HepG2 (cell line): ENCODE measurements around the gene TTC39C. TPM values are rescaled to one million over a fixed set of nuclear protein-coding genes. Genes with fewer than 3 reads are reported as not detected.

Experiments
- DR1 ChIP-seq: sonication (generic); formaldehyde crosslinking; IDR thresholded peaks from 2 replicates; pipeline ENCODE4 v1.8.0; 2021; ENCODE audit warnings: mild to moderate bottlenecking, missing genetic modification reagents, inconsistent platforms
- GTF2F1 ChIP-seq: fragments of 150-350 bp; IDR thresholded peaks from 2 replicates; pipeline ENCODE4 v1.6.1; 2014; ENCODE audit warnings: low read length
- IRF2 ChIP-seq: IDR thresholded peaks from 2 replicates; pipeline ENCODE4 v1.6.1; 2018; ENCODE audit warnings: missing genetic modification reagents, missing compliant biosample characterization
- MXI1 ChIP-seq: IDR thresholded peaks from 3 replicates; pipeline ENCODE4 v1.6.1; 2012; ENCODE audit warnings: low read depth, low read length, inconsistent platforms, borderline replicate concordance
- PHB2 ChIP-seq: fragments of 450-650 bp; IDR thresholded peaks from 2 replicates; pipeline ENCODE4 v1.6.1; 2018; ENCODE audit not compliant: partially characterized antibody
- PHF8 ChIP-seq: sonication (generic); formaldehyde crosslinking; IDR thresholded peaks from 2 replicates; pipeline ENCODE4 v1.5.0; 2020; ENCODE audit warnings: missing genetic modification reagents
- SMYD3 ChIP-seq: sonication (generic); formaldehyde crosslinking; IDR thresholded peaks from 2 replicates; pipeline ENCODE4 v1.8.1; 2023; ENCODE audit warnings: mild to moderate bottlenecking, missing genetic modification reagents
- THYN1 ChIP-seq: sonication (generic); formaldehyde crosslinking; IDR thresholded peaks from 2 replicates; pipeline ENCODE4 v1.8.1; 2023; ENCODE audit warnings: low read depth, mild to moderate bottlenecking, moderate library complexity, missing genetic modification reagents, borderline replicate concordance
- TRIM24 ChIP-seq: sonication (generic); formaldehyde crosslinking; IDR thresholded peaks from 2 replicates; pipeline ENCODE4 v1.8.0; 2022; ENCODE audit warnings: mild to moderate bottlenecking, missing genetic modification reagents
- ZNF34 ChIP-seq: sonication (generic); formaldehyde crosslinking; IDR thresholded peaks from 2 replicates; pipeline ENCODE4 v1.4.0; 2020; ENCODE audit warnings: mild to moderate bottlenecking, missing genetic modification reagents, borderline replicate concordance
- ZNF543 ChIP-seq: sonication (generic); formaldehyde crosslinking; IDR thresholded peaks from 2 replicates; pipeline ENCODE4 v1.4.0; 2020; ENCODE audit warnings: mild to moderate bottlenecking, missing genetic modification reagents
- ZNF614 ChIP-seq: IDR thresholded peaks from 2 replicates; pipeline ENCODE4 v1.6.1; 2018; ENCODE audit warnings: missing biosample characterization, missing genetic modification reagents, inconsistent platforms, borderline replicate concordance
- polyA plus RNA-seq, 8 experiments: library from polyadenylated mRNA; depleted of rRNA in 3 of 8; stranded (reverse) in 7 of 8; unstranded in 1 of 8; fragments of >200 nt; fragmentation: Illumina TruSeq in 4 of 8; extraction: Trizol in 4 of 8; gene quantifications; 2 replicates each; pipeline versions ENCODE4 v1.2.1 to v1.2.3, GENCODE V29; 2011 to 2016; ENCODE audit warnings: low read depth in 4 of 8, missing spikeins in 1 of 8, mixed read lengths in 1 of 8; ENCODE audit not compliant: insufficient read depth in 1 of 8
- total RNA-seq, 5 experiments: library from RNA; depleted of rRNA; stranded (reverse); fragments of >200 nt; fragmentation: Illumina TruSeq; extraction: Trizol; gene quantifications; 2 replicates each; pipeline ENCODE4 v1.2.3, GENCODE V29; 2016; ENCODE audit warnings: low read depth in 1 of 5
- TF ChIP-seq, protein P1 (sequence below): sonication (generic); formaldehyde crosslinking; IDR thresholded peaks from 2 replicates; pipeline ENCODE4 v1.4.0; 2020; ENCODE audit warnings: low read depth, missing genetic modification reagents
- TF ChIP-seq, protein P2 (sequence below): IDR thresholded peaks from 2 replicates; pipeline ENCODE4 v1.6.1; 2012; ENCODE audit warnings: low read length, improper control_type of control experiment

Gene TTC39C
- total and polyA plus RNA-seq, 2 of the 13 experiments (the other 11 are each of a cell fraction or from before 2014, with no cell fraction given): 19.1 to 25.9 TPM

DNA sequence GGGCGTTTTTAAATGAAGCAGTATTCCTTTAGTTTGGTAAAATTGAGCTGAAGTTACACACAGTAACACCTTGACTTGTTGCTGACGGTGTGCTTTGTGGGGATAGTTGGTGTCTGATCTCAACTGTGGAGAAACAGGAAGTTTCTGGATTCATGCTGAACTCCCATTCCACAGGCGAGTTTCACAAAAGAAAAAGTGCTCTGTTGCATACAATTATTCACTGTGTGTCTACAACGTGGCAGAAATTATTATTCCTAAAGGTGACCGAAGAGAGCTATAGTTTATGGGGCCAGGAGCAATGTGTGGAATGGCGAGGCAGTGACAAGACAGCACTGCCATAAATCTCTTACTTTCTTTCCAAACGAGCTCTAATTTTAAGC, 123.8 kb downstream of the TTC39C start (continued):
- TF ChIP-seq, protein P1, sequence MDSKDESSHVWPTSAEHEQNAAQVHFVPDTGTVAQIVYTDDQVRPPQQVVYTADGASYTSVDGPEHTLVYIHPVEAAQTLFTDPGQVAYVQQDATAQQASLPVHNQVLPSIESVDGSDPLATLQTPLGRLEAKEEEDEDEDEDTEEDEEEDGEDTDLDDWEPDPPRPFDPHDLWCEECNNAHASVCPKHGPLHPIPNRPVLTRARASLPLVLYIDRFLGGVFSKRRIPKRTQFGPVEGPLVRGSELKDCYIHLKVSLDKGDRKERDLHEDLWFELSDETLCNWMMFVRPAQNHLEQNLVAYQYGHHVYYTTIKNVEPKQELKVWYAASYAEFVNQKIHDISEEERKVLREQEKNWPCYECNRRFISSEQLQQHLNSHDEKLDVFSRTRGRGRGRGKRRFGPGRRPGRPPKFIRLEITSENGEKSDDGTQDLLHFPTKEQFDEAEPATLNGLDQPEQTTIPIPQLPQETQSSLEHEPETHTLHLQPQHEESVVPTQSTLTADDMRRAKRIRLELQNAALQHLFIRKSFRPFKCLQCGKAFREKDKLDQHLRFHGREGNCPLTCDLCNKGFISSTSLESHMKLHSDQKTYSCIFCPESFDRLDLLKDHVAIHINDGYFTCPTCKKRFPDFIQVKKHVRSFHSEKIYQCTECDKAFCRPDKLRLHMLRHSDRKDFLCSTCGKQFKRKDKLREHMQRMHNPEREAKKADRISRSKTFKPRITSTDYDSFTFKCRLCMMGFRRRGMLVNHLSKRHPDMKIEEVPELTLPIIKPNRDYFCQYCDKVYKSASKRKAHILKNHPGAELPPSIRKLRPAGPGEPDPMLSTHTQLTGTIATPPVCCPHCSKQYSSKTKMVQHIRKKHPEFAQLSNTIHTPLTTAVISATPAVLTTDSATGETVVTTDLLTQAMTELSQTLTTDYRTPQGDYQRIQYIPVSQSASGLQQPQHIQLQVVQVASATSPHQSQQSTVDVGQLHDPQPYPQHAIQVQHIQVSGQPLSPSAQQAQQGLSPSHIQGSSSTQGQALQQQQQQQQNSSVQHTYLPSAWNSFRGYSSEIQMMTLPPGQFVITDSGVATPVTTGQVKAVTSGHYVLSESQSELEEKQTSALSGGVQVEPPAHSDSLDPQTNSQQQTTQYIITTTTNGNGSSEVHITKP (CRISPR knock-in tag): no peak
- TF ChIP-seq GTF2F1 (no peak), ZNF34 (CRISPR knock-in tag) (no peak), DR1 (CRISPR knock-in tag) (no peak), ZNF543 (CRISPR knock-in tag) (no peak), PHF8 (CRISPR knock-in tag) (no peak), TRIM24 (CRISPR knock-in tag) (no peak), THYN1 (CRISPR knock-in tag) (no peak), SMYD3 (no peak), ZNF614 (CRISPR knock-in tag) (no peak), IRF2 (CRISPR knock-in tag) (no peak), MXI1 (no peak), PHB2 (no peak)
- TF ChIP-seq, protein P2, sequence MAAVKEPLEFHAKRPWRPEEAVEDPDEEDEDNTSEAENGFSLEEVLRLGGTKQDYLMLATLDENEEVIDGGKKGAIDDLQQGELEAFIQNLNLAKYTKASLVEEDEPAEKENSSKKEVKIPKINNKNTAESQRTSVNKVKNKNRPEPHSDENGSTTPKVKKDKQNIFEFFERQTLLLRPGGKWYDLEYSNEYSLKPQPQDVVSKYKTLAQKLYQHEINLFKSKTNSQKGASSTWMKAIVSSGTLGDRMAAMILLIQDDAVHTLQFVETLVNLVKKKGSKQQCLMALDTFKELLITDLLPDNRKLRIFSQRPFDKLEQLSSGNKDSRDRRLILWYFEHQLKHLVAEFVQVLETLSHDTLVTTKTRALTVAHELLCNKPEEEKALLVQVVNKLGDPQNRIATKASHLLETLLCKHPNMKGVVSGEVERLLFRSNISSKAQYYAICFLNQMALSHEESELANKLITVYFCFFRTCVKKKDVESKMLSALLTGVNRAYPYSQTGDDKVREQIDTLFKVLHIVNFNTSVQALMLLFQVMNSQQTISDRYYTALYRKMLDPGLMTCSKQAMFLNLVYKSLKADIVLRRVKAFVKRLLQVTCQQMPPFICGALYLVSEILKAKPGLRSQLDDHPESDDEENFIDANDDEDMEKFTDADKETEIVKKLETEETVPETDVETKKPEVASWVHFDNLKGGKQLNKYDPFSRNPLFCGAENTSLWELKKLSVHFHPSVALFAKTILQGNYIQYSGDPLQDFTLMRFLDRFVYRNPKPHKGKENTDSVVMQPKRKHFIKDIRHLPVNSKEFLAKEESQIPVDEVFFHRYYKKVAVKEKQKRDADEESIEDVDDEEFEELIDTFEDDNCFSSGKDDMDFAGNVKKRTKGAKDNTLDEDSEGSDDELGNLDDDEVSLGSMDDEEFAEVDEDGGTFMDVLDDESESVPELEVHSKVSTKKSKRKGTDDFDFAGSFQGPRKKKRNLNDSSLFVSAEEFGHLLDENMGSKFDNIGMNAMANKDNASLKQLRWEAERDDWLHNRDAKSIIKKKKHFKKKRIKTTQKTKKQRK: no peak
